ENCODE results near the gene C16orf78.

- TF ChIP-seq POLR2A (IDR thresholded peaks at IDR 0.05) = no peak
- no peak for TF ChIP-seq CTCF (IDR thresholded peaks at IDR 0.05)
Observed at GRCh38 chr16:49356728-49357488, 16.7 kb upstream of the C16orf78 start.

Data from vagina (tissue), 2 donors.